Lower lobe of right lung (tissue), 2 donors: ENCODE data around the gene FOXD3. TPM values are rescaled to one million over a fixed set of nuclear protein-coding genes. Genes with fewer than 3 reads are reported as not detected.
A peak's percentile ranks its signal among the peaks of the same experiment; 100 is the strongest.

Source experiments
- ATAC-seq, 2 donors: fragments of 200-7000 bp; cut with Tn5 transposase; one replicate each; pipeline ENCODE4 v1.9.1; 2020 to 2022; ENCODE audit warnings: mild to moderate bottlenecking in 2 of 2, moderate library complexity in 2 of 2
- DNase-seq: peaks from one replicate; pipeline ENCODE4 v3.0.0-alpha.2; 2020
- H3K27ac ChIP-seq: fragments of 200-600 bp; one replicate; pipeline ENCODE4 v1.8.0; 2022
- H3K27me3 ChIP-seq: fragments of 200-600 bp; one replicate; pipeline ENCODE4 v1.8.0; 2022; ENCODE audit warnings: low read depth
- H3K36me3 ChIP-seq: fragments of 200-600 bp; one replicate; pipeline ENCODE4 v1.8.0; 2022; ENCODE audit warnings: mild to moderate bottlenecking
- H3K4me1 ChIP-seq: fragments of 200-600 bp; one replicate; pipeline ENCODE4 v1.8.0; 2022
- H3K4me3 ChIP-seq: fragments of 200-600 bp; one replicate; pipeline ENCODE4 v1.8.0; 2022; ENCODE audit warnings: mild to moderate bottlenecking
- H3K9me3 ChIP-seq: fragments of 200-600 bp; one replicate; pipeline ENCODE4 v1.8.0; 2022
- intact Hi-C: fragments of 100-400 bp; cut with DNase I; formaldehyde crosslinking; loops from one replicate; pipeline ENCODE4 v1.11.0; 2022
- total RNA-seq: library from RNA; stranded (reverse); fragmentation: NEBNext Ultra II Directional; extraction: Animal tissue kit (Norgen Biotek cat#: 25700); gene quantifications from one replicate; pipeline ENCODE4 v1.2.1, GENCODE V29; 2021
- TF ChIP-seq, protein P1 (sequence below): fragments of 200-600 bp; IDR thresholded peaks from one replicate; pipeline ENCODE4 v1.8.0; 2022; ENCODE audit warnings: antibody characterized with exemption, mild to moderate bottlenecking
- donor health status: DM: no; HTN: yes; CAD: no; lungs with severe emphysema.

The FOXD3 gene
- total RNA-seq, 1 donor from 2014 or later: not detected

GRCh38 chr1:63305043-63305442 is 17.3 kb upstream of the FOXD3 start:
- Histone ChIP-seq H3K9me3 (no peaks in the 10 kb centered on the region), H3K27me3 (no peaks in the 10 kb centered on the region), H3K4me3 (no peak overlapping the region), H3K27ac (no peak overlapping the region), H3K36me3 (no peaks in the 10 kb centered on the region), H3K4me1 (no peaks in the 10 kb centered on the region)
- intact Hi-C loops: no loop called here
- TF ChIP-seq, protein P1, sequence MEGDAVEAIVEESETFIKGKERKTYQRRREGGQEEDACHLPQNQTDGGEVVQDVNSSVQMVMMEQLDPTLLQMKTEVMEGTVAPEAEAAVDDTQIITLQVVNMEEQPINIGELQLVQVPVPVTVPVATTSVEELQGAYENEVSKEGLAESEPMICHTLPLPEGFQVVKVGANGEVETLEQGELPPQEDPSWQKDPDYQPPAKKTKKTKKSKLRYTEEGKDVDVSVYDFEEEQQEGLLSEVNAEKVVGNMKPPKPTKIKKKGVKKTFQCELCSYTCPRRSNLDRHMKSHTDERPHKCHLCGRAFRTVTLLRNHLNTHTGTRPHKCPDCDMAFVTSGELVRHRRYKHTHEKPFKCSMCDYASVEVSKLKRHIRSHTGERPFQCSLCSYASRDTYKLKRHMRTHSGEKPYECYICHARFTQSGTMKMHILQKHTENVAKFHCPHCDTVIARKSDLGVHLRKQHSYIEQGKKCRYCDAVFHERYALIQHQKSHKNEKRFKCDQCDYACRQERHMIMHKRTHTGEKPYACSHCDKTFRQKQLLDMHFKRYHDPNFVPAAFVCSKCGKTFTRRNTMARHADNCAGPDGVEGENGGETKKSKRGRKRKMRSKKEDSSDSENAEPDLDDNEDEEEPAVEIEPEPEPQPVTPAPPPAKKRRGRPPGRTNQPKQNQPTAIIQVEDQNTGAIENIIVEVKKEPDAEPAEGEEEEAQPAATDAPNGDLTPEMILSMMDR: no peak
- DNase-seq (no peak), ATAC-seq (no peak)

- no peaks in the 10 kb centered on the region for H3K4me1 ChIP-seq
- DNase-seq (no peak), ATAC-seq (no peak)
- H3K27me3 ChIP-seq: peaks cover 3% of the 10 kb centered on the region
- H3K27ac ChIP-seq: no peak overlapping the region
- intact Hi-C loops: no loop called here
- H3K9me3 ChIP-seq: no peaks in the 10 kb centered on the region
- no peaks in the 10 kb centered on the region for H3K36me3 ChIP-seq
- TF ChIP-seq, protein P1: no peak
- no peak overlapping the region for H3K4me3 ChIP-seq
Observed at GRCh38 chr1:63307196-63307794, 15.1 kb upstream of the FOXD3 start.

DNA sequence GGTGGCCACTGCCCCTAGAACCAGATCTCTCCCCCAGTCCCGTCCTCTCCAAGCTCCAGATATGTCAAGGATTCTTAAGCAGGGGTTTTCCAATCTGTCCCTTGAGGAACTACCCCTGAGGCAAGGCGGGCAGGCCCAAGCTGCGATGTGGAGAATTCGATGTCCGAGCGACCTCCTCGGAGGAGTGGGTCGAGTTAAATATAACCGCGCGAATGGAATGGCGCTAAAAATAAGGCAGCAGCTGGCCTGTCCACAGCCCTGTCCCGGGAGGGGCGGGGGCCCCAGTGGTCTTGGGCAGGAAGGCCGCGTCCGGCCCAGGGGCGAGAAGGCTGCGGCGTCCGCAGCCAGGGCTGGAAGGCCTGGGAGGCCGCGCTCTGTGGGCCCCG is 5.8 kb upstream of the FOXD3 start:
- intact Hi-C loops: no loop called here
- TF ChIP-seq, protein P1: no peak
- peaks cover 73% of the 10 kb centered on the region for H3K27me3 ChIP-seq
- H3K36me3 ChIP-seq: no peaks in the 10 kb centered on the region
- H3K27ac ChIP-seq: no peak overlapping the region
- no peaks in the 10 kb centered on the region for H3K9me3 ChIP-seq
- DNase-seq: no peak
- ATAC-seq: no peak
- peaks cover 24% of the 10 kb centered on the region for H3K4me1 ChIP-seq
- H3K4me3 ChIP-seq: no peak overlapping the region

- TF ChIP-seq, protein P1: peak; percentile 60
- Histone ChIP-seq H3K27ac (no peak overlapping the region), H3K27me3 (peaks cover 76% of the 10 kb centered on the region), H3K36me3 (no peaks in the 10 kb centered on the region), H3K9me3 (no peaks in the 10 kb centered on the region), H3K4me1 (peaks cover 30% of the 10 kb centered on the region), H3K4me3 (peak overlapping the region; percentile 56)
- DNase-seq (peak; percentile 88), ATAC-seq (peak; percentile 90 to 95)
- intact Hi-C loops: no loop called here
Observed at GRCh38 chr1:63316984-63317816, 5.2 kb upstream of the FOXD3 start.

- Histone ChIP-seq H3K36me3 (no peaks in the 10 kb centered on the region), H3K27me3 (peaks cover 79% of the 10 kb centered on the region), H3K9me3 (no peaks in the 10 kb centered on the region), H3K4me3 (peak overlapping the region; percentile 56), H3K4me1 (peaks cover 36% of the 10 kb centered on the region), H3K27ac (no peak overlapping the region)
- no peak for DNase-seq
- no peak for ATAC-seq
- TF ChIP-seq, protein P1: no peak
- intact Hi-C loops: no loop called here
Observed at GRCh38 chr1:63317817-63318152, 4.6 kb upstream of the FOXD3 start.
